ENCODE data around the gene SNW1. TPM values are rescaled to one million over a fixed set of nuclear protein-coding genes. Genes with fewer than 3 reads are reported as not detected.

SNW1 gene
- total and polyA plus RNA-seq, 4 donors: 17.3 to 33.8 (median 18.4) TPM

DNA sequence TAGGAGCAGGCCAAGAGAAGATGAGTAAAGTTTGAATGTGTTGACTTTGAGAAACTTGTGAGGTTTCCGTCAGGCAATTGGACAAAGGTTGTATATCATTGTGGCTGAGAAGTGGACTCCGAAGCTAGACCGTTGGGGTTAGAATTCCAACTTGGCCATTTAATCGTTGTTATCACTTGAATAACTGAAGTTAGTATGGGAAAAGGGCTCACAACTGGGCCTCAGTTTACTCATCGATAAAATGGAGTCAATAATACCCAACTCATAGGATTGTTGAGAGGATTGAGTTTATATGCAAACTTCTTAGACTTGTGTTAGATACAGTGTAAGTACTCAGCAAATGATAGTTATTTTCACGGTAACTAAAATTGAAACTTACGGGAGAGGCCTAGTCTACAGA, 52.2 kb downstream of the SNW1 start (continued):
- TF ChIP-seq REST (IDR thresholded peaks at IDR 0.05) (no peak), RXRA (IDR thresholded peaks at IDR 0.05) (no peak), JUND (IDR thresholded peaks at IDR 0.05) (no peak), EGR1 (IDR thresholded peaks at IDR 0.05; ENCODE audit: low read depth in 2 of 2) (no peak), NR2F2 (IDR thresholded peaks at IDR 0.05) (no peak), HNF4G (IDR thresholded peaks at IDR 0.05) (no peak), TAF1 (conservative IDR thresholded peaks at IDR 0.05) (no peak), FOXA1 (IDR thresholded peaks at IDR 0.05) (no peak)

DNA sequence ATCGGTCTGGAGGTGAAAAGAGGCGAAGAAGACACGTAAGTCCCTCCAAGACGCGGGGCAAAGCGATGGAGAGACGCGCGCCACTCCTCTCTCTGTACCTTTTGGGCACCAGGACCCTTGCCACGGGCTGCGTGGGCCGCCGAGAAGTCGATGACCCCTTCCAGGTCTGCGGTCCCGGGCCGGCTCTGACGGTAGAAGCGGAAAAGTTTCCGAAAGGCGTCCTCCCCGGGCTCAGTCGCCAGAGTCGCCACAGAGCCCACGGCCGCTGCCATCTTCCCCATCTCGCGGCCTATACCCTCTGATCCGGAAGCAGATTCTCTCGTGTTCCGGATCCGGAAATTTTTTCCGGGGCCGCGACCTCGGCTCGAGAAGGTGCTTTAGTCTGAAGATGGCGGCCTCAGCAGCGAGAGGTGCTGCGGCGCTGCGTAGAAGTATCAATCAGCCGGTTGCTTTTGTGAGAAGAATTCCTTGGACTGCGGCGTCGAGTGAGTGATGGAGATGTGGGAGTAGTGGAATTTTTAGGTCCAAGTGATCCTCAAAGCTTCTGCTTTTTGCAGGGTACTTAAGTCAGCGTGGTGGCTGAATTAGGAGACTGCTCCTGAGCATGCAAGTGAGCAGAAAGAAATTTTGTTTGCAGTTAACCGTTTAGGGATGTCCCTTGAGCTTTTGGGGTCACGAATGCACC, 53.1 kb downstream of the SNW1 start, which contains the start of the genes ALKBH1 and SLIRP:
ALKBH1 (minus strand) TSS at position 300 of the 685 bp plus-strand sequence; CDS start at position 281, 19 bp downstream.
SLIRP (plus strand) TSS at position 380 of the 685 bp plus-strand sequence; CDS start at position 389, 9 bp downstream.
- H3K27ac ChIP-seq (ENCODE audit: low read depth in 1 of 2, low read length in 2 of 2): peak within 1 kb of the TSS in 1 of 2 donors; percentile 9
- no peaks in the 10 kb centered on the region for H3K9me3 ChIP-seq (ENCODE audit: control insufficient read depth in 4 of 4, low read length in 3 of 4)
- WGBS: under 1% methylated on average over 49 of the region's 49 CpGs
- H3K4me3 ChIP-seq (ENCODE audit: low read depth in 1 of 3, low read length in 3 of 3): peak within 1 kb of the TSS; percentile 91 to 98 (median 92)
- peaks cover 6 to 24% (median 17%) of the 10 kb centered on the region in 4 donors for H3K36me3 ChIP-seq (ENCODE audit: control insufficient read depth in 4 of 4, insufficient read depth in 3 of 4, low read depth in 1 of 4, low read length in 3 of 4)
- peak within 1 kb of the TSS; percentile 71 to 81 for H3K9ac ChIP-seq (ENCODE audit: low read depth in 1 of 2, low read length in 2 of 2)
- TF ChIP-seq HNF4G (IDR thresholded peaks at IDR 0.05) (no peak), RXRA (IDR thresholded peaks at IDR 0.05) (peak; percentile 75 to 79), MAX (IDR thresholded peaks at IDR 0.05) (peak; percentile 80), GABPA (IDR thresholded peaks at IDR 0.05 in 1 of 2, conservative IDR thresholded peaks at IDR 0.05 in 1 of 2) (peak; percentile 95 to 99), EGR1 (IDR thresholded peaks at IDR 0.05; ENCODE audit: low read depth in 2 of 2) (peak in 1 of 2 donors; percentile 17), ZBTB33 (IDR thresholded peaks at IDR 0.05) (peak; percentile 31), SP1 (IDR thresholded peaks at IDR 0.05) (no peak), TAF1 (conservative IDR thresholded peaks at IDR 0.05) (peak; percentile 87), RAD21 (IDR thresholded peaks at IDR 0.05) (peak; percentile 26 to 47), YY1 (IDR thresholded peaks at IDR 0.05) (peak; percentile 98), JUND (IDR thresholded peaks at IDR 0.05) (no peak), HNF4A (conservative IDR thresholded peaks at IDR 0.05) (peak; percentile 30), REST (IDR thresholded peaks at IDR 0.05) (peak; percentile 47), NR2F2 (IDR thresholded peaks at IDR 0.05) (peak; percentile 92)
- DNase-seq (ENCODE audit: low spot score): peak; percentile 84
- no peaks in the 10 kb centered on the region for H3K27me3 ChIP-seq (ENCODE audit: control insufficient read depth in 4 of 4, insufficient read depth in 4 of 4, low read length in 3 of 4)
- peaks cover 6 to 38% (median 33%) of the 10 kb centered on the region in 4 donors for H3K4me1 ChIP-seq (ENCODE audit: control insufficient read depth in 4 of 4, insufficient read depth in 4 of 4, low read length in 3 of 4)
